Measurements from ENCODE around the gene CST11. TPM values are rescaled to one million over a fixed set of nuclear protein-coding genes. Genes with fewer than 3 reads are reported as not detected.
A peak's percentile ranks its signal among the peaks of the same experiment; 100 is the strongest.

The CST11 gene
- total and polyA plus RNA-seq, 2 donors (not counting 3 experiments of a cell fraction or from before 2014, with no cell fraction given): not detected

DNA sequence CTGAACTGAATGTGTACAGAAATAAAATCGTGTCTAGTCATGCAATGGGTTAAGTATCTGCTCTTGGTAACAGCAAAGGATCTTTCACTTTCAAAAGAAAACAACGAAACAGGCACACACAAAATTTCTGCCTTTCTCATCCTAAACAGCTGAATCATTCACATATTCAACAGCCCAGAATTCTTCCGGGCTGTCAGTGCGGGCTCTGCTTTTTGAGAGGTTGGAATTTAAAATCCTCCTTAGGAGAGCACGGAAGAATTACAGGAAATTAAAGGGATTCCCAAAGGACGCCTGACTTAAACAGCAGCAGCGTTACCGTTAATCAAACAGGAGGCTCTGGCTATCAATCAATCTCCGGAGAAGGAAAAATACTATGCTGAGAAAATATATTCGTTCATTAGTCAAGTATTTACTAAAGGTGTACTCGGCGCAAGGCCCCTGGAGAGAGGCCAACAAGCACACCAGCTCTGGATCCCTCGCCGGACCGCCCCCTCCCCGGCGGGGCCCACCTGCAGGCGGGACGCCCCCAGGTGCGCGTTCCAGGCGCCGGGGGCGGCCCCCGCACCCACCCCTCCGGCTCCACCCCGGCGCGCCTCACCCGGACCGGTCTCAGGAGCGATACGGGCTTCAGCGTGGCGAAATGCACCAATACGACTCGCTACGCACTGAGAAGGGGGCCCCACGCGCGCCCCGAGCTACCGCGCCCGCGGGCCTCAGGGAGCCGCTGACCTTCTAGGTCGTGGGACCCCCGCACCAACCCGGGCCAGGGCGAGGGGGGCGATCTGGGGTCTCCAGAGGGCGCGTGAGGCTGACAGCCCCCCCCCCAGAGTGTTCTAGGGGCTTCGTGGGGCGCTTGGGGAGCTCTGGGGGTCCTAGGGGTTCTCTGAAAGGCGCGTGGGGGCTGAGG lies 32.4 kb downstream of the CST11 start:
- FAIRE-seq: peak; percentile 76
- H3K9me3 ChIP-seq (replicated peaks; ENCODE audit: control insufficient read depth, insufficient read depth, low read length): no peaks in the 10 kb centered on the region
- no TSS peak for BruUV-seq (replicated peaks)

DNA sequence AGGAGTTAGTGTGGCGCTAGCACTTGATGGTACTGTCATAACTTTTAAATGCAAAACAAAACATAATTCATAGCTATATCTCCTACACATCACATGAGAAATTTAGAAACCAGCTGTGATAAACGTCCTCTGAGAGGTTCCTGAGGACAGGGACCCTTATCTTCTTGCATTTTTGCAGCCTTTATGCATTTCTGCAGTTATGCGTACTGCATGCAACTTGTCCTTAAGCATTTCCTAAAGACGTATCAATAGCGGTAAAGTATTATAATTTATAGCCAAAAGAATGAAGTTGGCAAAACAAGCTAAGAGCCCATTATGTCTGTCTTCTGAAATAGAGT lies 33.0 kb downstream of the CST11 start:
- Histone ChIP-seq H3K4me3 (replicated peaks in 1 of 3; ENCODE audit: insufficient read depth in 1 of 3, low read depth in 1 of 3, low read length in 3 of 3) (peak overlapping the region; percentile 86 to 90 (median 88)), H3K4me2 (ENCODE audit: insufficient read depth, low read length) (peak overlapping the region; percentile 97), H3K36me3 (ENCODE audit: control insufficient read depth in 2 of 2, extremely low read depth in 1 of 2, insufficient read depth in 2 of 2, low read length in 2 of 2) (no peaks in the 10 kb centered on the region), H3K27ac (ENCODE audit: insufficient read depth, low read depth, low read length) (peak overlapping the region; percentile 22), H2AFZ (ENCODE audit: low read depth, low read length) (peak overlapping the region; percentile 41), H3K4me1 (ENCODE audit: control insufficient read depth, extremely low read depth, insufficient read depth, low read length) (peaks cover 8% of the 10 kb centered on the region), H3K9me1 (replicated peaks; ENCODE audit: control insufficient read depth, extremely low read depth, insufficient read depth, low read length) (no peaks in the 10 kb centered on the region), H3K79me2 (ENCODE audit: control insufficient read depth, insufficient read depth, low read length) (peaks cover 54% of the 10 kb centered on the region), H3K27me3 (ENCODE audit: control insufficient read depth in 2 of 2, insufficient read depth in 2 of 2, low read length in 2 of 2) (peaks cover 0 to under 1% of the 10 kb centered on the region in 2 experiments), H4K20me1 (replicated peaks; ENCODE audit: control insufficient read depth, extremely low read depth, insufficient read depth, low read length) (no peaks in the 10 kb centered on the region), H3K9ac (replicated peaks; ENCODE audit: extremely low read depth, insufficient read depth, low read length) (peak overlapping the region; percentile 48), H3K9me3 (replicated peaks; ENCODE audit: control insufficient read depth, insufficient read depth, low read length) (no peaks in the 10 kb centered on the region)
- TF ChIP-seq FOS (IDR thresholded peaks at IDR 0.05; ENCODE audit: borderline replicate concordance, insufficient read depth, low read length): no peak
- TSS peak; percentile 27 for BruUV-seq (replicated peaks)
- intact Hi-C loops (cut with micrococcal nuclease): no loop called here
- POLR2A ChIA-PET: interaction anchor here (1.1 to 1.2 kb wide), 2 partner anchors 61 to 69 kb away, joined by 3 to 5 read pairs; partner anchors contain the start of gene NXT1
- DNase-seq (ENCODE audit: low read depth, low spot score) (no peak), FAIRE-seq (no peak)
- dilution Hi-C loops (cut with MboI; ENCODE audit: extremely low pct_ligation_motif_present, low sequenced_read_pairs): no loop called here
- CTCF ChIA-PET: interaction anchor here (0.9 to 4.8 kb wide), 6 partner anchors 9 to 76 kb away, joined by 3 to 31 read pairs (median 7); partner anchors contain the start of gene NXT1

More for the DNA sequence above, 32.4 kb downstream of the CST11 start:
- ChIA-PET CTCF (interaction anchor here (0.9 to 4.8 kb wide), 8 partner anchors 10 to 75 kb away, joined by 3 to 31 read pairs (median 10); partner anchors contain the start of gene NXT1), POLR2A (interaction anchor here (0.7 to 1.2 kb wide), 3 partner anchors 62 to 1775 kb away, joined by 3 to 12 read pairs (median 5); partner anchors contain the start of gene NXT1)
- Histone ChIP-seq H3K27me3 (ENCODE audit: control insufficient read depth in 2 of 2, insufficient read depth in 2 of 2, low read length in 2 of 2) (peaks cover 1 to 6% of the 10 kb centered on the region in 2 experiments), H3K9me1 (replicated peaks; ENCODE audit: control insufficient read depth, extremely low read depth, insufficient read depth, low read length) (no peaks in the 10 kb centered on the region), H2AFZ (ENCODE audit: low read depth, low read length) (peak overlapping the region; percentile 41), H3K4me1 (ENCODE audit: control insufficient read depth, extremely low read depth, insufficient read depth, low read length) (peaks cover 8% of the 10 kb centered on the region), H4K20me1 (replicated peaks; ENCODE audit: control insufficient read depth, extremely low read depth, insufficient read depth, low read length) (no peaks in the 10 kb centered on the region), H3K27ac (ENCODE audit: insufficient read depth, low read depth, low read length) (peak overlapping the region; percentile 22), H3K4me3 (replicated peaks in 1 of 3; ENCODE audit: insufficient read depth in 1 of 3, low read depth in 1 of 3, low read length in 3 of 3) (peak overlapping the region; percentile 86 to 90 (median 88)), H3K36me3 (ENCODE audit: control insufficient read depth in 2 of 2, extremely low read depth in 1 of 2, insufficient read depth in 2 of 2, low read length in 2 of 2) (no peaks in the 10 kb centered on the region), H3K79me2 (ENCODE audit: control insufficient read depth, insufficient read depth, low read length) (peaks cover 50% of the 10 kb centered on the region), H3K9ac (replicated peaks; ENCODE audit: extremely low read depth, insufficient read depth, low read length) (peak overlapping the region; percentile 48), H3K4me2 (ENCODE audit: insufficient read depth, low read length) (peak overlapping the region; percentile 97)
- dilution Hi-C loops (cut with MboI; ENCODE audit: extremely low pct_ligation_motif_present, low sequenced_read_pairs) (no loop called here), intact Hi-C loops (cut with micrococcal nuclease) (loop anchor here (5.0 to 10.0 kb wide), 3 partner anchors 273 to 735 kb away; no protein-coding TSS in a partner anchor)
- TF ChIP-seq, protein P1, sequence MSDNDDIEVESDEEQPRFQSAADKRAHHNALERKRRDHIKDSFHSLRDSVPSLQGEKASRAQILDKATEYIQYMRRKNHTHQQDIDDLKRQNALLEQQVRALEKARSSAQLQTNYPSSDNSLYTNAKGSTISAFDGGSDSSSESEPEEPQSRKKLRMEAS (IDR thresholded peaks at IDR 0.05; ENCODE audit: insufficient read depth, insufficient read length): no peak
- no peak for TF ChIP-seq EZH2 (IDR thresholded peaks at IDR 0.05; ENCODE audit: borderline replicate concordance, low read depth, low read length, severe bottlenecking)
- peak; percentile 55 for DNase-seq (ENCODE audit: low read depth, low spot score)
